ENCODE measurements around the gene ITGB5.

- no peak for TF ChIP-seq CTCF (IDR thresholded peaks at IDR 0.05; ENCODE audit: low read depth, low read length, missing input control)
- no peak for TF ChIP-seq SP1 (IDR thresholded peaks at IDR 0.05)
- no peak for TF ChIP-seq FOXA1 (IDR thresholded peaks at IDR 0.05)
These were observed 87.5 kb downstream of the ITGB5 start for GRCh38 chr3:124799676-124800075.

Measured in liver (tissue), 3 donors.